Stimulated activated memory B cell treated with anti-CD40 and anti-IgM and Interleukin-4, amounts not matched to agents 10 μg/mL and 1 μg/mL and 100 μg/mL, for 72 hours (primary cell): ENCODE results near the gene SPANXN5.
"Not testable (repeated sequence)": the region's sequence is repeated elsewhere in the genome, so short reads cannot be mapped to it uniquely, and the experiment has no call there.

ENCODE experiments used
- ATAC-seq: fragments of 150-1000 bp; cut with Tn5 transposase; 2 replicates; pipeline ENCODE4 v1.10.0; 2021
- H3K27ac Mint-ChIP-seq: one replicate; pipeline ENCODE4 v1.8.0; 2022; ENCODE audit warnings: mild to moderate bottlenecking, mixed read lengths
- H3K27me3 Mint-ChIP-seq: one replicate; pipeline ENCODE4 v1.8.0; 2022; ENCODE audit warnings: mixed read lengths
- H3K36me3 Mint-ChIP-seq: one replicate; pipeline ENCODE4 v1.8.0; 2022; ENCODE audit warnings: mixed read lengths
- H3K4me1 Mint-ChIP-seq: one replicate; pipeline ENCODE4 v1.8.0; 2022; ENCODE audit warnings: mixed read lengths
- H3K4me3 Mint-ChIP-seq: one replicate; pipeline ENCODE4 v1.8.0; 2022; ENCODE audit warnings: mild to moderate bottlenecking, moderate library complexity, mixed read lengths
- H3K9me3 Mint-ChIP-seq: one replicate; pipeline ENCODE4 v1.8.0; 2022; ENCODE audit warnings: mixed read lengths

The SPANXN5 gene, protein sequence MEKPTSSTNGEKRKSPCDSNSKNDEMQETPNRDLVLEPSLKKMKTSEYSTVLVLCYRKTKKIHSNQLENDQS

GRCh38 chrX:52797327-52797726 lies at the start of gene SPANXN5:
Gene SPANXN5, minus strand, starts transcription at chrX:52797427. Its CDS starts 79 bp downstream, at chrX:52797348.
- ATAC-seq, H3K9me3 Mint-ChIP-seq, H3K4me3 Mint-ChIP-seq, H3K27ac Mint-ChIP-seq, H3K27me3 Mint-ChIP-seq, H3K4me1 Mint-ChIP-seq, H3K36me3 Mint-ChIP-seq: not testable (repeated sequence)

GRCh38 chrX:52843619-52844018 lies 46.4 kb upstream of the SPANXN5 start:
- H3K4me1 Mint-ChIP-seq, H3K27ac Mint-ChIP-seq, H3K36me3 Mint-ChIP-seq, H3K4me3 Mint-ChIP-seq, H3K9me3 Mint-ChIP-seq, ATAC-seq, H3K27me3 Mint-ChIP-seq: not testable (repeated sequence)

- ATAC-seq = no peak
- Mint-ChIP-seq H3K4me3 (no peak overlapping the region), H3K27me3 (no peaks in the 10 kb centered on the region), H3K4me1 (no peaks in the 10 kb centered on the region), H3K36me3 (no peaks in the 10 kb centered on the region), H3K9me3 (no peaks in the 10 kb centered on the region), H3K27ac (no peak overlapping the region)
Observed at GRCh38 chrX:52839137-52839536, 41.9 kb upstream of the SPANXN5 start.

DNA sequence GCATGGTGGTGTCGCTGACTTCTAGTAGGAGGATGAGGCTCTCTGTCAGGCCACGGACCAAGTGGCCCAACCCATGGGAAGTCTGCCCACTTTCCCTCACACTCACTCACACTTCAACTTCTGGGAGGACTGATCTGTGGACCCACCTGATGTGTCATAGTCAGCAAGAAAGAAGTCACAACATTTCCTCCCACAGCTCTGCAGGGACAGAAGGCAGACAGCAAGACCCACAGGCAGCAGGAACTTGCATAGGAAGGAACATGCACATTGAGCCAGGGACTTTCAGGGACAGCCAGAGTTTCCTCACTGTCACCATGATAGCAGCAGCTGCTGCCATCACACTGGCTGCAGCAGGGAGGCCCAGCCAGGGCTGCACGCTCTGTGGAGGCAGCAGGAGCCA lies 33.3 kb upstream of the SPANXN5 start:
- no peak overlapping the region for H3K27ac Mint-ChIP-seq
- H3K27me3 Mint-ChIP-seq = peaks cover 11% of the 10 kb centered on the region
- no peak for ATAC-seq
- H3K4me3 Mint-ChIP-seq = no peak overlapping the region
- no peaks in the 10 kb centered on the region for H3K36me3 Mint-ChIP-seq
- no peaks in the 10 kb centered on the region for H3K9me3 Mint-ChIP-seq
- no peaks in the 10 kb centered on the region for H3K4me1 Mint-ChIP-seq

- Mint-ChIP-seq H3K4me1 (no peaks in the 10 kb centered on the region), H3K9me3 (no peaks in the 10 kb centered on the region), H3K27me3 (peaks cover under 1% of the 10 kb centered on the region), H3K27ac (no peak overlapping the region), H3K36me3 (no peaks in the 10 kb centered on the region), H3K4me3 (no peak overlapping the region)
- ATAC-seq = no peak
Observed at GRCh38 chrX:52824608-52825007, 27.4 kb upstream of the SPANXN5 start.

DNA sequence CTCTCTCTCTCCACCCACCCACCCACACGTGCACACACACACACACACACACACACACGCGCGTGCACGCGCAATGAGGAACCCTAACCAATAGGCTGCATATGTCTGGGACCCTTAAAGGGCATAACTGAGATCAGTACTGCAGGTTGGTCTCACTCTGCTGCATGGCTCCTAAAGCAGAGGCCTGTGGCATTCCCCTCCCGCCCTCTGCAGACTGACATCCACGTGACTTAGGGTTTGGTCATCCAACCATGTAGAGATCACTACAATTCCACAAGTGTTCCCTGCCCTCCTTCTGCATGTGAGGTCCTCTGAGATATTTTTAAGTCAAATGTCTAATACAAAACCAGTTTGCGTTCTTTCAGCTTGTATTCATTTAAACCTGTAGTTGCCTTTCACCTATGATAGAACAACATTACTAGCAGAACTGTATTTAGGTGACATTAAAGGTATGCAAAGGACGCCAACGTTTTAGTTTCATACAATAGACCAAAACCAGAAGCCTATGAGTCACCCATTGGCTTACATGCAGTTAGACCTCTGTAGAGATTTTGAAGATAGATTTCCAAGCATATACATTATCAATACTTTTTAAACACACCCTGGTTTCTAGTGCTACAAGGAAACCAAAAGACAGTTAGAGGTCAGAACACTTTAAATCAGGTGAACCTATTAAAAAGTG lies 24.0 kb upstream of the SPANXN5 start:
- Mint-ChIP-seq H3K4me1 (no peaks in the 10 kb centered on the region), H3K36me3 (no peaks in the 10 kb centered on the region), H3K4me3 (no peak overlapping the region), H3K9me3 (no peaks in the 10 kb centered on the region), H3K27me3 (no peaks in the 10 kb centered on the region), H3K27ac (peak overlapping the region; percentile 32)
- ATAC-seq = peak; percentile 73

- no peaks in the 10 kb centered on the region for H3K27me3 Mint-ChIP-seq
- H3K36me3 Mint-ChIP-seq = no peaks in the 10 kb centered on the region
- no peak overlapping the region for H3K4me3 Mint-ChIP-seq
- H3K9me3 Mint-ChIP-seq = no peaks in the 10 kb centered on the region
- H3K27ac Mint-ChIP-seq = no peak overlapping the region
- H3K4me1 Mint-ChIP-seq = no peaks in the 10 kb centered on the region
- no peak for ATAC-seq
Observed at GRCh38 chrX:52819788-52820187, 22.6 kb upstream of the SPANXN5 start.

DNA sequence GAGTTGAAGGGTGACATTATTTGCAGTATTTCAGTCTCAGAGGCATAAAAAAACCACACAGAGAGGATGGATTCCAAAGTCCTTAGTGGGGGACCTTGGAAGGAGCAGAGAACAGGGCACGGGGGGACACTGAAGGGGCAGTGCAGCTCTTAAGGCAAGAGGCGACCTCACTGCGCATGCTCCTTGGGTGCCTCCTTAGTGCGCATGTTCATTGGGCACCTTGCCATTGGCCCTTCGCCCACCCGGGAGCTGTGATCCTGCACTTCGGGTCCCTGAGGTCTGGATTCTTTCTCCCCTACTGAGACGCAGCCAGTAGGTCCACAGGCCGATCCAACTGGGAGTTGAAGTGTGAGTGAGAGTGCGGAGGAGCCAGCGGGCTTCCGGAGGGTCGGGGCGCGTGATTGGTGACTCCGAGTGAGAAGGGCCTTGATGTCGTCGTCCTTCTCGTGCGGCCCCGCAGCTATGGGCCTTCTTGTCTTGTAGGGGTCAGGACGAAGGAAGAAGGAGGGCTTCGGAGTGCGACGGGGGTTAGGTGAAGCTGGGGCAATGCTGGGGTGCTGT lies 13.9 kb upstream of the SPANXN5 start, which contains the start of gene XAGE5:
Gene XAGE5, plus strand, starts transcription at position 223 of the 561 bp plus-strand sequence. CDS start 1,280 bp downstream, outside the sequence.
- no peak within 1 kb of the TSS for H3K27ac Mint-ChIP-seq
- no peaks in the 10 kb centered on the region for H3K27me3 Mint-ChIP-seq
- ATAC-seq = no peak
- no peaks in the 10 kb centered on the region for H3K4me1 Mint-ChIP-seq
- H3K9me3 Mint-ChIP-seq = no peaks in the 10 kb centered on the region
- no peak within 1 kb of the TSS for H3K4me3 Mint-ChIP-seq
- no peaks in the 10 kb centered on the region for H3K36me3 Mint-ChIP-seq

- H3K9me3 Mint-ChIP-seq, H3K36me3 Mint-ChIP-seq, H3K27me3 Mint-ChIP-seq, H3K27ac Mint-ChIP-seq, H3K4me1 Mint-ChIP-seq, H3K4me3 Mint-ChIP-seq, ATAC-seq: not testable (repeated sequence)
Observed at GRCh38 chrX:52804876-52805275, 7.6 kb upstream of the SPANXN5 start.

DNA sequence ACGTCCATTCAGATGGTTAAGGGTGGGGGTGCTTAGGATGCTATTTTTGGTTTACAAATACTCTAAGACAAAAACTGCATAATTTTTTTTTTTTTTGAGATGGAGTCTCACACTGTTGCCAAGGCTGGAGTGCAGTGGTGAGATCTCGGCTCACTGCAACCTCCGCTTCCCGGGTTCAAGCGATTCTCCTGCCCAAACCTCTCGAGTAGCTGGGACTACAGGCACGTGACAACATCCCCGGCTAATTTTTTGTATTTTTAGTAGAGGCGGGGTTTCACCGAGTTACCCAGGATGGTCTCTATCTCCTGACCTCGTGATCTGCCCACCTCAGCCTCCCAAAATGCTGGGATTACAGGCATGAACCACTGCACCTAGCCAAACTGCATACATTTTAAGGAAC lies 23.7 kb downstream of the SPANXN5 start:
- H3K4me1 Mint-ChIP-seq, H3K9me3 Mint-ChIP-seq, H3K27ac Mint-ChIP-seq, H3K4me3 Mint-ChIP-seq, H3K27me3 Mint-ChIP-seq, H3K36me3 Mint-ChIP-seq, ATAC-seq: not testable (repeated sequence)

DNA sequence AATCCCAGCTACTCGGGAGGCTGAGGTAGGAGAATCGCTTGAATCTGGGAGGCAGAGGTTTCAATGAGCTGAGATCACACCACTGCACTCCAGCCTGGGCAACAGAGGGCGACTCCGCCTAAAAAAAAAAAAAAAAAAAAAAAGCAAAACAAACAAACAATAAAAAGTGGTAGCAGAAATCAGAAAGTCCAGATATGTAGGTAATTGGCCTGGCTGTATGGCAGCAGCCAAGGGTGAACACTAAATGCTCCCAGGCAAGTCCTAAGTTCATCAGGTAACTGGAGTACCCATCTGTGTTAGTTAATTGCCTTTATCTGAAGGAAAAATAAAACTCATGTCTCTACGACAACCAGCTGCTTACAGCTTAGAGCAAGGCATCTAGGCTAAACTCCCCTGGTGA lies 31.2 kb downstream of the SPANXN5 start:
- H3K4me1 Mint-ChIP-seq, H3K27ac Mint-ChIP-seq, H3K9me3 Mint-ChIP-seq, H3K36me3 Mint-ChIP-seq, H3K27me3 Mint-ChIP-seq, ATAC-seq, H3K4me3 Mint-ChIP-seq: not testable (repeated sequence)

GRCh38 chrX:52750952-52751351 lies 46.3 kb downstream of the SPANXN5 start, which contains the start of gene SSX2B:
Gene SSX2B, plus strand, starts transcription at chrX:52751252. Its CDS starts 1,429 bp downstream, at chrX:52752681.
- not testable (repeated sequence) for H3K4me3 Mint-ChIP-seq, H3K27ac Mint-ChIP-seq, H3K36me3 Mint-ChIP-seq, H3K4me1 Mint-ChIP-seq, ATAC-seq, H3K9me3 Mint-ChIP-seq, H3K27me3 Mint-ChIP-seq
